Activated T-cell treated with anti-CD3 and anti-CD28 coated beads, Interleukin-2, amount 50 U/mL, for 24 hours (primary cell): ENCODE data around the gene CALY.
"Not testable (repeated sequence)": the region's sequence is repeated elsewhere in the genome, so short reads cannot be mapped to it uniquely, and the experiment has no call there.

Source experiments
- DNase-seq: peaks from one replicate; pipeline ENCODE4 v3.0.0-alpha.2; 2020
- H3K27ac Mint-ChIP-seq: 2 replicates; pipeline ENCODE4 v1.8.0; 2020; ENCODE audit warnings: mild to moderate bottlenecking, mixed read lengths
- H3K27me3 Mint-ChIP-seq: 2 replicates; pipeline ENCODE4 v1.8.0; 2020; ENCODE audit warnings: mixed read lengths
- H3K36me3 Mint-ChIP-seq: 2 replicates; pipeline ENCODE4 v1.8.0; 2020; ENCODE audit warnings: low read depth, mixed read lengths
- H3K4me1 Mint-ChIP-seq: 2 replicates; pipeline ENCODE4 v1.8.0; 2020; ENCODE audit warnings: low read depth, mixed read lengths
- H3K4me3 Mint-ChIP-seq: 2 replicates; pipeline ENCODE4 v1.8.0; 2020; ENCODE audit warnings: mild to moderate bottlenecking, moderate library complexity, mixed read lengths
- H3K9me3 Mint-ChIP-seq: 2 replicates; pipeline ENCODE4 v1.8.0; 2020; ENCODE audit warnings: mixed read lengths

Gene CALY

GRCh38 chr10:133373174-133374090, 36.7 kb upstream of the CALY start, which contains the start of gene ECHS1:
TSS of gene ECHS1 (minus strand) at chr10:133373354. CDS start at chr10:133373333, 21 bp downstream.
- peak within 1 kb of the TSS; percentile 86 for H3K4me3 Mint-ChIP-seq
- no peaks in the 10 kb centered on the region for H3K27me3 Mint-ChIP-seq
- DNase-seq = peak; percentile 97
- H3K27ac Mint-ChIP-seq = peak within 1 kb of the TSS; percentile 86
- H3K36me3 Mint-ChIP-seq = peaks cover 23% of the 10 kb centered on the region
- no peaks in the 10 kb centered on the region for H3K9me3 Mint-ChIP-seq
- H3K4me1 Mint-ChIP-seq = peaks cover 24% of the 10 kb centered on the region

GRCh38 chr10:133372507-133372906, 35.8 kb upstream of the CALY start:
- Mint-ChIP-seq H3K9me3 (no peaks in the 10 kb centered on the region), H3K36me3 (peaks cover 32% of the 10 kb centered on the region), H3K4me3 (peak overlapping the region; percentile 75), H3K27me3 (no peaks in the 10 kb centered on the region), H3K4me1 (peaks cover 19% of the 10 kb centered on the region), H3K27ac (peak overlapping the region; percentile 80)
- no peak for DNase-seq

GRCh38 chr10:133370030-133370786, 33.5 kb upstream of the CALY start:
- Mint-ChIP-seq H3K36me3 (peaks cover 46% of the 10 kb centered on the region), H3K4me1 (peaks cover 19% of the 10 kb centered on the region), H3K4me3 (no peak overlapping the region)

GRCh38 chr10:133368153-133368552, 31.5 kb upstream of the CALY start:
- H3K27ac Mint-ChIP-seq = no peak overlapping the region
- H3K36me3 Mint-ChIP-seq = peaks cover 63% of the 10 kb centered on the region
- no peaks in the 10 kb centered on the region for H3K27me3 Mint-ChIP-seq
- peaks cover 14% of the 10 kb centered on the region for H3K4me1 Mint-ChIP-seq
- no peaks in the 10 kb centered on the region for H3K9me3 Mint-ChIP-seq
- no peak overlapping the region for H3K4me3 Mint-ChIP-seq
- DNase-seq = no peak

More at GRCh38 chr10:133370030-133370786, 33.5 kb upstream of the CALY start:
- Mint-ChIP-seq H3K9me3 (no peaks in the 10 kb centered on the region), H3K27me3 (no peaks in the 10 kb centered on the region), H3K27ac (no peak overlapping the region)
- DNase-seq = no peak

- Mint-ChIP-seq H3K4me1 (peaks cover 12% of the 10 kb centered on the region), H3K36me3 (peaks cover 68% of the 10 kb centered on the region)
- not testable (repeated sequence) for H3K4me3 Mint-ChIP-seq, H3K27me3 Mint-ChIP-seq, H3K9me3 Mint-ChIP-seq, DNase-seq, H3K27ac Mint-ChIP-seq
These were observed 30.8 kb upstream of the CALY start for GRCh38 chr10:133367461-133367860.

- H3K27me3 Mint-ChIP-seq = no peaks in the 10 kb centered on the region
- no peaks in the 10 kb centered on the region for H3K9me3 Mint-ChIP-seq
- no peak overlapping the region for H3K4me3 Mint-ChIP-seq
- no peak overlapping the region for H3K27ac Mint-ChIP-seq
- H3K36me3 Mint-ChIP-seq = peaks cover 76% of the 10 kb centered on the region
- H3K4me1 Mint-ChIP-seq = peaks cover 14% of the 10 kb centered on the region
- DNase-seq = no peak
These were observed 30.1 kb upstream of the CALY start for GRCh38 chr10:133366751-133367150.

GRCh38 chr10:133366130-133366478, 29.4 kb upstream of the CALY start:
- DNase-seq = no peak
- Mint-ChIP-seq H3K27ac (no peak overlapping the region), H3K9me3 (no peaks in the 10 kb centered on the region), H3K36me3 (peaks cover 80% of the 10 kb centered on the region), H3K4me3 (no peak overlapping the region), H3K4me1 (peaks cover 17% of the 10 kb centered on the region), H3K27me3 (no peaks in the 10 kb centered on the region)

GRCh38 chr10:133365461-133366129, 28.9 kb upstream of the CALY start:
- Mint-ChIP-seq H3K4me1 (peaks cover 17% of the 10 kb centered on the region), H3K27ac (no peak overlapping the region), H3K36me3 (peaks cover 79% of the 10 kb centered on the region), H3K4me3 (no peak overlapping the region), H3K27me3 (no peaks in the 10 kb centered on the region), H3K9me3 (no peaks in the 10 kb centered on the region)
- DNase-seq = no peak

GRCh38 chr10:133364645-133365431, 28.1 kb upstream of the CALY start:
- peaks cover 17% of the 10 kb centered on the region for H3K4me1 Mint-ChIP-seq
- H3K27ac Mint-ChIP-seq = no peak overlapping the region
- peaks cover 72% of the 10 kb centered on the region for H3K36me3 Mint-ChIP-seq
- no peaks in the 10 kb centered on the region for H3K27me3 Mint-ChIP-seq
- no peaks in the 10 kb centered on the region for H3K9me3 Mint-ChIP-seq
- DNase-seq = no peak
- no peak overlapping the region for H3K4me3 Mint-ChIP-seq

GRCh38 chr10:133362846-133363245, 26.1 kb upstream of the CALY start:
- H3K27me3 Mint-ChIP-seq = no peaks in the 10 kb centered on the region
- DNase-seq = no peak
- no peak overlapping the region for H3K4me3 Mint-ChIP-seq
- peaks cover 53% of the 10 kb centered on the region for H3K36me3 Mint-ChIP-seq
- H3K9me3 Mint-ChIP-seq = no peaks in the 10 kb centered on the region
- H3K4me1 Mint-ChIP-seq = peaks cover 10% of the 10 kb centered on the region
- no peak overlapping the region for H3K27ac Mint-ChIP-seq

- Mint-ChIP-seq H3K4me3 (no peak overlapping the region), H3K27me3 (no peaks in the 10 kb centered on the region), H3K27ac (peak overlapping the region; percentile 76), H3K9me3 (no peaks in the 10 kb centered on the region), H3K4me1 (peaks cover 12% of the 10 kb centered on the region), H3K36me3 (peaks cover 52% of the 10 kb centered on the region)
- DNase-seq = no peak
These were observed 25.2 kb upstream of the CALY start for GRCh38 chr10:133361773-133362441.

- Mint-ChIP-seq H3K27ac (peak overlapping the region; percentile 76), H3K36me3 (peaks cover 50% of the 10 kb centered on the region), H3K9me3 (no peaks in the 10 kb centered on the region), H3K4me3 (no peak overlapping the region), H3K27me3 (no peaks in the 10 kb centered on the region), H3K4me1 (peaks cover 13% of the 10 kb centered on the region)
- no peak for DNase-seq
These were observed 24.5 kb upstream of the CALY start for GRCh38 chr10:133361227-133361626.

GRCh38 chr10:133359972-133360610, 23.4 kb upstream of the CALY start:
- Mint-ChIP-seq H3K9me3 (no peaks in the 10 kb centered on the region), H3K4me3 (no peak overlapping the region), H3K4me1 (peaks cover 16% of the 10 kb centered on the region), H3K27me3 (no peaks in the 10 kb centered on the region), H3K36me3 (peaks cover 48% of the 10 kb centered on the region), H3K27ac (no peak overlapping the region)
- no peak for DNase-seq
